ENCODE results near the gene ASB4.

DNA sequence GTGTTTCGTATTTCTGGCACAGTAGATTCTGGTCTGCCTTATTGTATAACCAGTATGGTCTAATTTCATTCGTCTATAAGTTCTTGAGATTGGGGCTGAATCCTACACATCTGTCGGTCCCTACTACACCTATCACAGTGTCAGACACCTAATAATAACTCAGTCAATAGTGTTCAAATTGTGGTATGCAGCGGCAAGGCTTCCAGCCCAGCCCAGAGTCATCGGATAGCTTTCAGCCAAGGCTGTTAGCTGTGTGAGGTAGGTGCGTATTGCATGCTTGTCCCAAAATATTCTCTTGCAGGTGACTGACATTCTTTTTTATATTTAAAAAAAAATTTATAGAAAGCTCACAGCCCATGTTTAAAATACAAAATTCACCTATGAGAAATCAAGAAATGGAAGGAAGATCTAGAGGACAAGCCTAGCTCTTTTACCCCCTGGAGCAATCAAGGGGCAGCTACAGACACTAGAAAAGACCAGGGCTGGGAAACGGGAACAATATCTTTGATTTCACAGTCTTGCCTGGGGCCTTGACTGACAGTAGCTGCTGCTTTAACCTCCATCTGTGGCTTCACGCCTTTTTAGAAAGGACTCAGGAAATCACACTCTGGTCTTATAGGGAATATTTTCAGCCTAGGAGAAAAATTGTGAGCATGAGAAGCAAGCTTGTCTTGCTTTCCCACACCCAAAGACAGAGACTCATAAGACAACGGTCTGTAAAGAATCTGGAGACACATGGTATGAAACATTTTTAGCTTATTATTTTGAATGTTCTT, 9.5 kb upstream of the ASB4 start:
- TF ChIP-seq, protein P1, sequence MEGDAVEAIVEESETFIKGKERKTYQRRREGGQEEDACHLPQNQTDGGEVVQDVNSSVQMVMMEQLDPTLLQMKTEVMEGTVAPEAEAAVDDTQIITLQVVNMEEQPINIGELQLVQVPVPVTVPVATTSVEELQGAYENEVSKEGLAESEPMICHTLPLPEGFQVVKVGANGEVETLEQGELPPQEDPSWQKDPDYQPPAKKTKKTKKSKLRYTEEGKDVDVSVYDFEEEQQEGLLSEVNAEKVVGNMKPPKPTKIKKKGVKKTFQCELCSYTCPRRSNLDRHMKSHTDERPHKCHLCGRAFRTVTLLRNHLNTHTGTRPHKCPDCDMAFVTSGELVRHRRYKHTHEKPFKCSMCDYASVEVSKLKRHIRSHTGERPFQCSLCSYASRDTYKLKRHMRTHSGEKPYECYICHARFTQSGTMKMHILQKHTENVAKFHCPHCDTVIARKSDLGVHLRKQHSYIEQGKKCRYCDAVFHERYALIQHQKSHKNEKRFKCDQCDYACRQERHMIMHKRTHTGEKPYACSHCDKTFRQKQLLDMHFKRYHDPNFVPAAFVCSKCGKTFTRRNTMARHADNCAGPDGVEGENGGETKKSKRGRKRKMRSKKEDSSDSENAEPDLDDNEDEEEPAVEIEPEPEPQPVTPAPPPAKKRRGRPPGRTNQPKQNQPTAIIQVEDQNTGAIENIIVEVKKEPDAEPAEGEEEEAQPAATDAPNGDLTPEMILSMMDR (conservative IDR thresholded peaks at IDR 0.05; ENCODE audit: low read depth, low read length): no peak
- TF ChIP-seq EZH2 (IDR thresholded peaks at IDR 0.05; ENCODE audit: low read length, unreplicated experiment): no peak
- no peak for TF ChIP-seq EZH2phosphoT487 (IDR thresholded peaks at IDR 0.05; ENCODE audit: borderline replicate concordance, low read length)

Data from PC-3 (cell line).